GM12891 (cell line): ENCODE data around the gene NPTXR.
"Not testable (repeated sequence)": the region's sequence is repeated elsewhere in the genome, so short reads cannot be mapped to it uniquely, and the experiment has no call there.

ENCODE experiments used
- DNase-seq: peaks from one replicate; pipeline ENCODE4 v3.0.0; 2011; ENCODE audit warnings: low spot score; ENCODE audit not compliant: insufficient read length
- FAIRE-seq: peaks from 2 replicates; lab custom pipeline; 2011; peaks lifted over from hg19 to GRCh38; lab: Jason Lieb, UNC
- PAX5 ChIP-seq: IDR thresholded peaks from 2 replicates; pipeline ENCODE4 v1.6.1; 2011; ENCODE audit warnings: low read length, moderate library complexity, mild to moderate bottlenecking; ENCODE audit not compliant: insufficient read depth, severe bottlenecking
- POLR2A ChIP-seq: IDR thresholded peaks from 2 replicates; pipeline ENCODE4 v1.6.1; 2011; ENCODE audit warnings: low read depth, low read length, control low read depth
- POLR2AphosphoS5 ChIP-seq: IDR thresholded peaks from 2 replicates; pipeline ENCODE4 v1.6.1; 2011; ENCODE audit warnings: low read depth, low read length, control low read depth
- POU2F2 ChIP-seq: IDR thresholded peaks from 2 replicates; pipeline ENCODE4 v1.6.1; 2011; ENCODE audit warnings: low read depth, mild to moderate bottlenecking, control low read depth, low read length, moderate library complexity
- SPI1 ChIP-seq: IDR thresholded peaks from 2 replicates; pipeline ENCODE4 v1.6.1; 2011; ENCODE audit warnings: low read depth, low read length, control low read depth
- TAF1 ChIP-seq: IDR thresholded peaks from 2 replicates; pipeline ENCODE4 v1.6.1; 2011; ENCODE audit warnings: low read depth, low read length, control low read depth

NPTXR gene

GRCh38 chr22:38863531-38864131 lies 19.8 kb upstream of the NPTXR start:
- FAIRE-seq: no peak
- no peak for DNase-seq
- TF ChIP-seq SPI1 (no peak), POLR2A (peak; percentile 73)

- DNase-seq (no peak), FAIRE-seq (no peak)
- TF ChIP-seq PAX5 (no peak), POLR2AphosphoS5 (peak; percentile 20; the same call in 1 of the 2 replicates)
Observed at GRCh38 chr22:38862375-38863329, 18.8 kb upstream of the NPTXR start.

GRCh38 chr22:38861927-38862326 lies 18.1 kb upstream of the NPTXR start:
- no peak for TF ChIP-seq PAX5
- TF ChIP-seq POU2F2: no peak
- no peak for TF ChIP-seq POLR2AphosphoS5
- no peak for TF ChIP-seq TAF1
- TF ChIP-seq POLR2A: no peak
- no peak for TF ChIP-seq SPI1
- no peak for DNase-seq
- no peak for FAIRE-seq

GRCh38 chr22:38861170-38861876 lies 17.5 kb upstream of the NPTXR start:
- TF ChIP-seq TAF1 (no peak), PAX5 (no peak), POU2F2 (peak; percentile 5; the same call in 1 of the 2 replicates)
- DNase-seq (no peak), FAIRE-seq (no peak)

- DNase-seq (no peak), FAIRE-seq (no peak)
- TF ChIP-seq POLR2AphosphoS5 (peak; percentile 67; the same call in 1 of the 2 replicates), TAF1 (no peak), POLR2A (peak; percentile 71; the same call in 1 of the 2 replicates), POU2F2 (peak; percentile 29), PAX5 (no peak), SPI1 (no peak)
Observed at GRCh38 chr22:38860283-38861169, 16.7 kb upstream of the NPTXR start.

- FAIRE-seq (no peak), DNase-seq (no peak)
- TF ChIP-seq POLR2AphosphoS5: 0 out of 2 replicates have a peak, but pooled peaks have one; percentile 7
- no peak for TF ChIP-seq POU2F2
Observed at GRCh38 chr22:38859581-38860282, 15.9 kb upstream of the NPTXR start.

- no peak for FAIRE-seq
- no peak for TF ChIP-seq SPI1
- no peak for TF ChIP-seq TAF1
- no peak for TF ChIP-seq PAX5
- no peak for TF ChIP-seq POU2F2
- no peak for TF ChIP-seq POLR2A
- no peak for TF ChIP-seq POLR2AphosphoS5
- DNase-seq: no peak
Observed at GRCh38 chr22:38858492-38858891, 14.7 kb upstream of the NPTXR start.

- DNase-seq, FAIRE-seq: not testable (repeated sequence)
Observed at GRCh38 chr22:38854476-38854875, 10.6 kb upstream of the NPTXR start.

- not testable (repeated sequence) for FAIRE-seq, DNase-seq
Observed at GRCh38 chr22:38853883-38854282, 10.1 kb upstream of the NPTXR start.

GRCh38 chr22:38853196-38853651 lies 9.4 kb upstream of the NPTXR start:
- TF ChIP-seq POU2F2: no peak
- no peak for TF ChIP-seq POLR2A
- TF ChIP-seq PAX5: no peak
- no peak for TF ChIP-seq SPI1
- TF ChIP-seq POLR2AphosphoS5: no peak
- TF ChIP-seq TAF1: no peak
- FAIRE-seq: no peak
- DNase-seq: no peak
